Brain microvascular endothelial cell (primary cell): ENCODE data around the gene UAP1L1.

Experiments used
- DNase-seq: peaks from one replicate; pipeline ENCODE4 v3.0.0-alpha.2; 2020
- H3K27ac ChIP-seq: fragments of 250-450 bp; sonication (Bioruptor Pico); 2 replicates; pipeline ENCODE4 v1.5.1; 2020; ENCODE audit warnings: mild to moderate bottlenecking, moderate library complexity
- H3K27me3 ChIP-seq: fragments of 250-450 bp; sonication (Bioruptor Pico); replicated peaks from 2 replicates; pipeline ENCODE4 v1.5.1; 2020; ENCODE audit warnings: mild to moderate bottlenecking
- H3K36me3 ChIP-seq: fragments of 250-450 bp; sonication (Bioruptor Pico); replicated peaks from 2 replicates; pipeline ENCODE4 v1.5.1; 2020; ENCODE audit warnings: mild to moderate bottlenecking
- H3K4me3 ChIP-seq: 2 replicates; pipeline ENCODE4 v1.5.1; 2011; ENCODE audit warnings: low read depth, mild to moderate bottlenecking, control low read depth, low read length, moderate library complexity
- CTCF ChIP-seq: IDR thresholded peaks from 2 replicates; pipeline ENCODE4 v1.5.1; 2011; ENCODE audit warnings: low read depth, mild to moderate bottlenecking, moderate library complexity, low read length, control low read depth, inconsistent platforms; ENCODE audit errors: missing control alignments
- in situ Hi-C: cut with HindIII; loops from 2 replicates; pipeline ENCODE4 v1.10.0; 2017; ENCODE audit warnings: low sequenced_read_pairs, low pct_ligation_motif_present

Gene UAP1L1

GRCh38 chr9:137044502-137045177, 32.7 kb upstream of the UAP1L1 start:
- in situ Hi-C loops = loop anchor here (25.0 kb wide), 2 partner anchors 107 to 232 kb away; partner anchors contain the start of genes C8G, FBXW5 and RABL6

GRCh38 chr9:137045294-137046087, 31.8 kb upstream of the UAP1L1 start:
- Histone ChIP-seq H3K27me3 (peaks cover 11% of the 10 kb centered on the region), H3K27ac (no peak overlapping the region), H3K36me3 (no peaks in the 10 kb centered on the region), H3K4me3 (peak overlapping the region; percentile 54)
- no peak for TF ChIP-seq CTCF
- DNase-seq = peak; percentile 32
- in situ Hi-C loops = loop anchor here (25.0 kb wide), 2 partner anchors 108 to 233 kb away; partner anchors contain the start of genes C8G, FBXW5 and RABL6

More at GRCh38 chr9:137044502-137045177, 32.7 kb upstream of the UAP1L1 start:
- Histone ChIP-seq H3K4me3 (peak overlapping the region; percentile 49), H3K36me3 (peaks cover 3% of the 10 kb centered on the region), H3K27ac (no peak overlapping the region), H3K27me3 (peaks cover 10% of the 10 kb centered on the region)
- DNase-seq = no peak
- TF ChIP-seq CTCF = no peak

GRCh38 chr9:137046088-137046787, 31.1 kb upstream of the UAP1L1 start, which contains the start of gene NPDC1:
Gene NPDC1, minus strand, starts transcription at chr9:137046177. Its CDS starts 188 bp downstream, at chr9:137045989.
- TF ChIP-seq CTCF = peak; percentile 92
- peak within 1 kb of the TSS; percentile 54 for H3K4me3 ChIP-seq
- H3K36me3 ChIP-seq = no peaks in the 10 kb centered on the region
- in situ Hi-C loops = loop anchor here (25.0 kb wide), 2 partner anchors 109 to 234 kb away; partner anchors contain the start of genes C8G, FBXW5 and RABL6
- peaks cover 11% of the 10 kb centered on the region for H3K27me3 ChIP-seq
- peak; percentile 60 for DNase-seq
- no peak within 1 kb of the TSS for H3K27ac ChIP-seq

GRCh38 chr9:137048655-137049543, 28.4 kb upstream of the UAP1L1 start:
- no peak for TF ChIP-seq CTCF
- Histone ChIP-seq H3K27me3 (peaks cover 31% of the 10 kb centered on the region), H3K36me3 (no peaks in the 10 kb centered on the region), H3K4me3 (no peak overlapping the region), H3K27ac (no peak overlapping the region)
- no peak for DNase-seq
- in situ Hi-C loops = loop anchor here (25.0 kb wide), 2 partner anchors 112 to 237 kb away; partner anchors contain the start of genes C8G, FBXW5 and RABL6
